Measurements from ENCODE around the gene TPD52L1.

Gene TPD52L1

DNA sequence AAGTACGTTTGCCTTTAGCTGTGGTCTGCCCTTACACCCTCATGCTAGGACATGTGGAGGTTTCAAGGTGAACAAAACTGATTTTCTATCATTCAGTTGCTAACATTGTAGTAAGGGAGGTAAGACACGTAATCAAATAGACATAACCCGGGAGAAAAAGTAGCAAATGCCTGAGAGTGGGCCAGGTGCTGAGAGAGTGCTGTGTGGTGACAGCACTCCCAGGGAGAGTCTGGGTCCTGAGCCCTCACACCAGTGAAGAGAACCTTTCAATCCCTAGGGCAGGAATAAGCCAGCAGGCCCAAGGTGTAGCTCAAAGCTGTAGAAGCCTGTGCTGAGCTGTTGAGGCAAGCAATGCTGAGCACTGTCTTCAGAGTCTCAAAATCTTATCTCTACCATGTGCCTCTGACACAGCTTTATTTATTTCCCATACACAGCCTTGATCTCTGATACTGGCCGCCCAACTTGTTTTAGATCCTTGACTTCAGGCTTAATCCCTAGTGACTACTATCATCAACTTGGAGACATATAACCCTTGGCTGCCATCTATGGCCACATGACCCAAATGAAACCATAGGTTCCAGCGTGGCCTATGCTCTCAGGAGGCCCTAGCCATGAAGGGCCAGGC lies 55.2 kb downstream of the TPD52L1 start:
- no peak for DNase-seq (ENCODE audit: low read depth in 2 of 2)

DNA sequence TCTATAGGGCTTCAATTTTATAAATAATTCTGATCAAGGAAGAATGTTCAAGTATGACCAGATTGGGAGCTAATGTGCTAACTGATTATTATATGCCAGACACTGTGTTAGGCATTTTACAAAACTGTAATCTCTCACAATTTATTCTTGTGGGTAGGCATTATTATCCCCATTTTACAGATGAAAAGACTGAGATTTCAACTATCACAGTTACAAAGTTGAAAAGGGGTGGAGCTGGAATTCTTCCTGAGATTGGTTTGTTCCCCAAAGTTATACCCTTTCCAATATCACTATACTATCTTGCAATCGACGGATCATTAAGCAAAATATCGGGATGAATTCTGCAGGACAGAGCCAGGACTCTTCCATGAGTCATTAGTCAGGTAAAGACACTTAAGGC lies 57.1 kb downstream of the TPD52L1 start:
- DNase-seq (ENCODE audit: low read depth in 2 of 2): no peak

DNA sequence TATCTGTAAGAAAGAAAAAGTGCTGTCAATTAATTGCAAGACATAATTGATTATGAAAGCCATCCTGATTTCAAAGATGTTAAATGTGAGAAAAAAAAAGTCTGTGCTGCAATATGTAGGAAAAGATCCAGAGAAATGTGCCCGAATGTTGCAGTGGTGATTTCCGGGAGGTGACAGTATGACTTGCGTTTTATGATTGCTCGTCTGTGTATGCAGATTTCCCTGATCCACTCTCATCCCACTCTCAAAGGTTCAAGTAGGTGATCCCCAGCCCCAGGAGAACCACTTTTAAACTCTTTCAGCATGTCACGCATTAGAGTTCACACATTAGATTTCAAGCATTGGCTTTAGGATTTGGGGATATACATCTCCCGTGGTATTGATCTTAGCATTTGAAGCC lies 57.8 kb downstream of the TPD52L1 start:
- DNase-seq (ENCODE audit: low read depth in 2 of 2): no peak

DNA sequence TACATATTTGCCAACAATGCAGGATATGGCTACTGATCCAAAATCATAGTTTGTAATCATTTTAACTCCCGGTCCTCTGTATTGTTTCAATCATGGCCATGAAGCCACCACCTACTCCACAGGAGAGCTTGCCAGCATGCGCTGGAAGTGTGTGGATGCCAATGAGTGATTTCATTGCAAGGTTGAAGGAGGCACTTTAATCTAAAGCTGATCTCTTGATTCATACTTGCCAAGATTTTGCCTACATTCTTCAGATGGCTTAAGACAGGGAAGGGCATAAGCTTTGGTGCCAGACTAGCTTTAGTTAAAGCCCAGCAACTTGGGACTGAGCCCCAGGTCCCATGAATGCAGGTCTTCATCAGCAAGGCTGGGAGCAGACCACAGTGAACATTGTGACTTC lies 58.8 kb downstream of the TPD52L1 start:
- no peak for DNase-seq (ENCODE audit: low read depth in 2 of 2)

DNA sequence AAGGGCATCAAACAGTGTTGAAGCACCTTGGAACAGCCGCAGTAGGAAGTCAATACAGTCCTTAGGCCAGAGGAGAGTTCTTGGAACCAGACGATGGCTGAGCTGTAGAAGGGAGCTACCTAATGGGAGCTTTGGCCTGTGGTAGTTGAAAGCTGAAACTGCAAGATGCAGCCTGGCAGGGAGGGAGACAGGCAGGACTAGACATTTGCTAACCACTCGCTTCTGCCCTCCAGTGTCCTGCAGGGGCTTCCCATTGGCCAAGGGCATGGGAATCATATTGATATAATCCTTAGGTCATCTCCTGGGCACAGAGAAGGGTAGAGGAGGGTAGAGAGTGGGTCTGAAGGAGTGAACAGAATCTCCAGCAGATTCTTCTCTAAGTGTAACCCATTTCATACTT lies 60.4 kb downstream of the TPD52L1 start:
- DNase-seq (ENCODE audit: low read depth in 2 of 2): no peak

DNA sequence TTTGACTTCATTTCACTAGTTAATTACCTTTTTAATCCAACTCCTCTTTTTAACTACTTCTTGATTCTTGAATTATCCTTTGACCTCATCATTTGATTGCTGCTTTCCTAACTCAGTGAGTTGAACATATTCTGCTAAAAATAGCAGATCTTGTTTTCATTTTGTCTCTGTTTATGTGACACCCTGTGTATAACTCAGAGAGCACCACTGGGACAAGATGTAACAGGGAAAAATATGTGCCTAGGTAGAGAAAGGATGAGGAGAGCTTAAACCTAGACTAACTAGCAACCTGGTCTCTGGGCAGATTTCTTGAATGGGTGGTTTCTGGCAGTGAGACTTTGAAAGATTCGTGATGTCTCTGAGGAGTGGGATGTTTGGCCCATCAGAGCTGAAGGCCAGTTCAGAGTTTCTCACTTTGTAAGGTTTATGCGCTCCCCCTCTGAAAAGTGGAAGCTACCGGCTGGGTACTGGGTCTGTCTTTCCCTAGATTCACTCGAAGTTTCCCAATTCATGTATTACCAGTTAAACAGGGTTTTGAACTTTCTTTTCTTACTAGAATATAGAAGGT lies 61.8 kb downstream of the TPD52L1 start:
- DNase-seq (ENCODE audit: low read depth in 2 of 2): no peak

DNA sequence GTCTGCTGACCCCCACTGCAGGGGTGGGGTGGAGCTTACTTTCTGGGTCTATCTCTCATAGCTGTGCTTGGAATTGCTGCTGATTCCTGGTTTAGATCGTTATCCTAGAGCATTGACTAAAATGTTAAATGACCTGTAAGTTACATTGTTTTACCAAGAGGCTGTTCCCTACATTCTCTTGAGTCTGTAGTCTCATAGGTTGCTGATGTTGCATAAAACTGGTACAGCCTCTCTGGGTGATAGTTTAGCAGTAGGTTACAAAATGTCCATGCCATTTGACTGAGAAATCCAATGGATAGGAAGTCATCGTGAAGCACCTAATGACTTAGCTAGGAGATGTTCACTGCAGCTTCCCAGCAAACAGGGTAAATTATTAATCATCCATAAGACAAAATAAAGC lies 62.4 kb downstream of the TPD52L1 start:
- no peak for DNase-seq (ENCODE audit: low read depth in 2 of 2)

DNA sequence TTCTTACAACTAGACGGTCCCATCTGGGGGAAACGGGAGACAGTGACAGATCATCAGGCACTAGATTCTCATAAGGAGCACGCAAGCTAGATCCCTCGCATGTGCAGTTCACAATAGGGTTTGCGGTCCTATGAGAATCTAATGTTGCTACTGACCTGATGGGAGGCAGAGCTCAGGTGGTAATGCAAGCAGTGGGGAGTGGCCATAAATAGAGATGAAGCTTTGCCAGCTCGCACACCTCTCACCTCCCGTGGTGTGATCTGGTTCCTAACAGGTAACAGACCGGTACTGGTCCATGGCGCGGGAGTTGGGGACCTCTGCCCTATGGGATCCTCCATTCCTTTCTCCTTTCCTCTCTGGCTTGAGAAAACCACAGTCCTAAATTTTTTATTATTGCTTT lies 63.8 kb downstream of the TPD52L1 start:
- DNase-seq (ENCODE audit: low read depth in 2 of 2): no peak

DNA sequence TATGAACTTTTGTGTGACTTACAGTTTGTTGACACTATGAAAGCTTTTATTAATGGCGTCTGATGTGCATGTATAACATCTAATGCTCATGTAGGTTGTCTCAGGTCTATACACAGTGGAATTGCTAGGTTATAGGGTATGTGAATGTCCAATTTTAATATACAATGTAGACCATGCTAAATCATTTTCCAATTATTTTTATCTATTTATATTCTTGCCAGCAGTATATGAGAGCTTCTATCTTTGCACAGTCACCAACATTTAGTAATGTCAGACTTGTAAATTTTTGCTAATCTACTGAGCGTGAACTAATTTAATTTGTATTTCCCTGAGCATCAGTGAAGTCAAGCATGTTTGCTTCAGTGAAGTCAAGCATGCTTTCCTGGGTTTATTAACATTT lies 64.4 kb downstream of the TPD52L1 start:
- no peak for DNase-seq (ENCODE audit: low read depth in 2 of 2)

DNA sequence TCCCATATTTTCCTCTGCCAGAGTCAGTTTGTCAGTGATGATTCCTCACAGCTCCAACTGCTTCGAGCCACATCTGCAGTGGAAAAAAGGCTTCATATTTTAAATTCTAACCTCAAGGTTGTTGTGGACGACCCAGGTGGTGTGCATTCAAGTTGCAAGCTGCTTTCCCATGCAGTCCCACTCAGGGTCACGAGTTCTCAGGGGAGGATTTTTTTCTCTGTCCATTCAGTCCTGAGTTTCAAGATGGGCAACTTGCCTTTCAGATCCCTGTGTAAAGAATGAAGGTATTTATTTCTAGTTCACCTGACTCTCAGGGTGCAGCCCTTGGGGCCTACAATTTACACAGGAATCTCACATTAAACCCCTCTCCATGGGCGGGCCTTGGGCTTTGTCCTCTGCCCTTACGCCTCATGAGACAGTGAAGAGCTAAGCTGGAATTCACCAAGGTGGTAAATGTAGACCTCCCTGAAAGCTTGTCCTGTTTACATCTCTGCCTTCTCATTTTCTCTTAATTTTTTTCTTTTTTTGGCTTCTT lies 65.9 kb downstream of the TPD52L1 start:
- no peak for DNase-seq (ENCODE audit: low read depth in 2 of 2)

DNA sequence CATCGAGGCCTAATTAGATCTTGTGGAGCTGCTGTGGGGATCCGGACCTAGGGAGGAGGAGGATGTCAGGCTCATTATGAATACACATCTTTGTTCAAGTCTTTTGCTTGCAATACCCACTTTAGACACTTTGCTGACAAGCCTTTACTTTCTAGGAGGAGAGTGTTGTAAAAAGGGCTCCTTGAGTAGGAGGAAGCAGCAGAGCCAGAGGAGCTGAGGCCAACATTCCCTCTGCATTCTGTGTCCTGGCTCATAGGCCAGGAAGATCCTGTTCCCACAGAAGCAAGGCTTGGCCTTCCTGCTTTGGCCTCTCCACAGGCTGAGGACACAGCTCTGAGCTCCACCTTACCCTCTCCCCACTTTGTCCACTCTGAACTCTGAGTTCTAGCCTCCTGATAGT lies 67.1 kb downstream of the TPD52L1 start:
- DNase-seq (ENCODE audit: low read depth in 2 of 2): no peak

DNA sequence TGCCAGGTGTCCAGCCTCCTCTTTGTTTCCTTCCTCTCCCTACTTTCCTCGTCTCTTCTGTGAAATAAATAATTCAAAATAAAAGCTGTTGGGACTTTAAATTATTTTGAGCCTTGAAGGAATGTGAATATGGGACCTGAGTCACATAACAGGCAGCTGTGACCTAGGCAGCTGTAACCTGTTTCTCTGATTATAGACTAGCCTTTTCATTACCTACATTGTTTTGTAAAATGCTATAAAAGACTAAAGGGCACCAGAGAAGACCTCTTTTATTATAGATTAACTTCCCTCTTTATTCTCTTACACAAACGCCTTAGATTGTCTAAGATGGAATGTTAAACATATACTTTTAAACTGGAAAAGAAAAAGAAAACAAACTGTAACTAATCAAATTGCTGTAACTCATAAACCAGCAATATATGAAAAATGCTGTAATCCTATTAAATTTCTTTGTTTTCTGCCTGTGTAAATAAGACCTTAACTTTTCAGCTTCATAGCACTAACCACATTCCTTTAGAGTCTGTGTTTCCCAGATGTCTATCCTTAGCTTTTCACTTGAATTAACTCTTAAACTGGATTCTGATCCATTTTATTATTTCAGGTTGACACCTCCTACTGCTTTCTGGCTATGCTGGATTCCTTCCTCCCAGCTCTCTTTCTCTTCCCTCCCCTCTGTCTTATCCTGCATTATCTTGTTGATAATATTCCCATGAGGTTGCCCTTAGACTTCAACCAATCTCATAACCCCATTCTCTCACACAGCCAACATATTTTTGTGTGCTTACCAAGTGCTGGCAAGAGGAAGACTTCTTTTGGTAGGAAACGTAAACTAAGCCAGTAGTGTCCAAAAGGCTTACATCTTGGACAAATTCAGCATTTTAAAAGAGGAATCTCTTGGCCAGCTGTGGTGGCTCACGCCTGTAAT lies 69.2 kb downstream of the TPD52L1 start:
- no peak for DNase-seq (ENCODE audit: low read depth in 2 of 2)

DNA sequence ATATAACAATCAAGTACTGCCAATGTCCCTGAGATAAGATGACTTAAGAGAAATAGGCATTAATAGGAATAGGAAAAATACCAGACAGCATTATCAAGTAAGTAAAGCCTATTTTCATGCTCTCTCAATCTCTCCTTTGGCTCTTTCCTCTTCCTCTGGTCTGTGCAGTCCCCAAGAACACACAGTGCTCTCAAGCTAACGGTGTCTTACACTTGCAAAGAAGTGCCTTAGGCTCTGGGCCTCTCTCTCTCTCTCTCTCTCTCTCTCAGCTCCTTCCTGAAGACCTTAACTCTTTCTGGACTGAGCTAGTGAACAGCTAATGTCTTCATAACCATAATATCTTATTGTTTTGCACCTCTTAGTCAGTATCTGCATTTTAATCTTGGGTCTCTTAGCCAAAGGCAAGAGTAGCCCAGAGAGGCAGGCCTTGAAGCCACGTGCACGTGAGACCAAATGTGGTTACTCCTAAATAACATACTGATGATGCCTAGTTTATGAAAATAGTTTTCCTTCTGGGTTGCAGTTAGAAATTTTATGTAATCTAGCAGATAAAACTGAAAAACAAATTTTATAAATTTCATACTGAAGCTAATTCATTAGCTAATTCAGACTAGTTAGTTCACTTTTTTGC lies 70.8 kb downstream of the TPD52L1 start:
- no peak for DNase-seq (ENCODE audit: low read depth in 2 of 2)

DNA sequence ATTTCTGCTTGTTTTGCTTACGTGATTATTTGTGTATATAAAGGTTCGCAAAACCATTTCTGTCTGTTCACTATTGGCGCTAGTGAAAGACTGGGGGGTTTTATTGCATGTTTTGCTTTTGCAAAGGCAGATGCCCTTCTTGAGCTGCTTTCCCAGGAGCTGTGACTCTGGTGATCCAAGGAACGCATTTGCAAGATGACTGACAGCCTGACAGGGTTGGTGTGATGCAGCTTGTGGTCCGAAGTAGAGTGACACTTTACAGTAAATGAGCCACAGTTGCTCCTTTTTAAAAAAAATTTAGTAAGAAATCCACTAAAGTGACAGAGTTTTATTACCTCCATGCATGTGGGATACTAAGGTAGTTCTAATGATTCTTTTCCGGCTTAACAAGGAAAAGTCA lies 73.7 kb downstream of the TPD52L1 start:
- DNase-seq (ENCODE audit: low read depth in 2 of 2): no peak

DNA sequence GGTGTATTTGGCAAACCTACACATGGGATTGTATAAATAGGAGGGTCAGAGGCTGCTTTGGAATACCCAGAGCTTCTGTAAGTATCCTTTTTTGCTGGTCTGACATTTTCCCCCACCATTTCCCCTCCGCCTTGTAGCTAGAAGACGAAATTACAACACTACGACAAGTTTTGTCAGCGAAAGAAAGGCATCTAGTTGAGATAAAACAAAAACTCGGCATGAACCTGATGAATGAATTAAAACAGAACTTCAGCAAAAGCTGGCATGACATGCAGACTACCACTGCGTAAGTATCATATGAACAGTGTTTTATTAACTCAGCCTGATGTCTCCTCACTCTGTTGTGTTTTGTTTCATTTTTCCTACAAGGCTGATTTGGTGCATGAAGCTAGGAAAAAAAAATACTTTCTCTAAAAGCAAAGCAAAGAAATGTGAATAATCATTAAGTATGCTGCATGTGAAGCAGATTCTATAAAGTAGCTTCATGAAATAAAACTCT lies 75.5 kb downstream of the TPD52L1 start:
- DNase-seq (ENCODE audit: low read depth in 2 of 2): no peak

DNA sequence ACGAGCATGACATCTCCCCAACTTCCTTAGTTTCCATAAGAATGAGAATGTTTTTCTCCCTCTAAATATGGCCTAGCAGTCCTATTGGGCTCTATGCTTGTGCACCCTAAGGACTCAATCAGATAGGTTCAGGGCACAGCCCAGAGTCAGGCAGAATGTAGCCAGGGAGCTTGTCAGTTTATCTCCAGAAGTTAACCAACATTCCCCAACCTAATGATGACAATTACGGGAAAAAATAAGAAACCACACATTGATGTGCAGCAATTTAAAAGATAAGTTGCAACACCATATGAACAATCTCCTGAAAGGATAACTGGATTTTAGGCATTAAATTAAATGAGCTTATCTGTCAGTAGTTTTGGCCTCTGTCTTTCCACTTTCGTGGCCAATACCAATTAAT lies 77.1 kb downstream of the TPD52L1 start:
- DNase-seq (ENCODE audit: low read depth in 2 of 2): no peak

DNA sequence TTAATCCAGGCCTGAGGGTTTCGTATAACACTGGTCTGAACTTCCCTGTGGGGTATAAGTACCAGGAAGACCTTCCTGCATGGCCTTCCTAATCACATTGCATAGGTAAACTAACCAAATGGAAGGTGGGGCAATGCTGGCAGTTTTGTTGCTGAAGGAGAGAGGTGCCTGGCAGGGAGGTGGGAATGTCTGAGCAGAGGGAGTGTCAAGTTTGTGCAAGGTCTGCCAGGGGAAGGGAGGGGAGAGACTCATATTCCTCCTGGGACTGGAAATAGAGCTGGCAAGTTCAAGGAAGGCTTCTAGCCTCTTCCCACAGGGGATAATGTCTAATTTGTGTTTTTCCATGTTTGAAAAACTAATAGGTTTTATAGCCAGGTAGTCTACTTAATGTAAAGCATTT lies 77.6 kb downstream of the TPD52L1 start:
- no peak for DNase-seq (ENCODE audit: low read depth in 2 of 2)

DNA sequence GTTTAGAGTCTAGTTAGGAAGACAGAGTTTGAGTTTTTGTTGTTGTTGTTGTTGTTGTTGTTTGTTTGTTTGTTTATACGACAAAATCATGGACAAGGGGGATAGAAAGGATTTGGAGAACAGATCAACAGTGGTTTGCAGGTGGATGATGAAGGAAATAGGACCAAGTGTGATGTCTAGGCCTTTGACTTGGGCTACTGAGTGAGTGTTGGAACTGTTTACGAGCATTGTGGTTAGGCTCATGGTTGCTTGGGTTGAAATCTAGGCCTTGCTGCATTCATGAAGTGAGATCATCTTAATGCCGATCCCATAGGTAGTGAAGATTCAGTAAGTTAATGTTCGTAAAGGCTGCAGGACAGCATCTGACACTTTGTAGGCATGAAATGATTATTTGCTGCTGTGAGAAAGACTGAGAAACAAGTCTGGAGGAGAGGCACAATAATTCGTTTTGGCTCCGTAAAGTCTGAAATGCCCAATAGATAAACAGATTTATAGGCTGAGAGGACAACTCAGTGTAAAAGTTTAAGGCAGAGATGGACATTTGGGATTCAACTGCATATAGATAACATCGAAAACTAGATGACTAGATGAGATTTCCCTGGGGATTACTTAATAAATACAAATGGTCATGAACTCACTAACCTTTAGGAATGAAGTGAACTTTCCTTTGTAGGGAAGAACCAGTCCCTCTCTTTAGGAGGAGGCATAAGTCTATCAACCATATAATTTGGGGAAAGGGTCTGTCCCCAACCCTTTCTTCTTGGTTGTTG lies 78.2 kb downstream of the TPD52L1 start:
- DNase-seq (ENCODE audit: low read depth in 2 of 2): no peak

DNA sequence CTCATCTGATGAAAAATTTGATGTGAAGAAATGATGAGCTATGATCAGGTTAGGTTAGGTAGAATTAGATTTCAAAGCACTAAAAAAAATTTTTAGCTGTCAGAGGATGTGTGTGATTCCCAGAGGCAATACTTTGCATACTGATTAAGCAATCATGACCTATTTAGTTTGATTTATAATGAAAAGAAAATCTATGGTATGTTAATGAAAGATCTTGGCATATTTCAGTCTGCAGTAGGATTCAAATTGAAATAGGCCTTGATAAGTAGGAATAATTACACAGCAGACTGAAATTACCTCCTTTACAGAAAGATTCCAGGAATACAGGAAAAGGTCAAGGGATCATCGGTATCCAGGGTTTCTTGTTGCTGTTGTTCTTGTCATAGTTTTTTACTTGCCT lies 78.9 kb downstream of the TPD52L1 start:
- peak; percentile 63 to 68 for DNase-seq (ENCODE audit: low read depth in 2 of 2)

DNA sequence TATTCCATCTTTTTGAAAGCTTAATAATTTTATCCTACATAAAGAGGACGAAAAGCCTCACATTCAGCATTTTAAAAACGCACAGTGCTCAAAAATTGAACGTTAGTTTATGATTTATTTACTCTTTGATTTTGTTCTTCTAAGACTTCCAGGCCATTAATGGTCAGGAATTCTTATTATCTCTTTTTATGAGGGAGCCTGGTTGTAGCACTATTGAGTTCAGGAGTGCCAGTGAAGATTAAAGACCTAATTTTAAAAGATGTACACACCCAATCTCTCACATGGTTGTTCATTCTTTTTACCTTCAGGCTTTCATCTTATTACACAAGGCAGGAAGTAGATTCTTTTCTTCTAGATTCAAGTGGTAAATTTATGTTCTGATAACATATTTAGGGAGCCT lies 79.6 kb downstream of the TPD52L1 start:
- DNase-seq (ENCODE audit: low read depth in 2 of 2): no peak

DNA sequence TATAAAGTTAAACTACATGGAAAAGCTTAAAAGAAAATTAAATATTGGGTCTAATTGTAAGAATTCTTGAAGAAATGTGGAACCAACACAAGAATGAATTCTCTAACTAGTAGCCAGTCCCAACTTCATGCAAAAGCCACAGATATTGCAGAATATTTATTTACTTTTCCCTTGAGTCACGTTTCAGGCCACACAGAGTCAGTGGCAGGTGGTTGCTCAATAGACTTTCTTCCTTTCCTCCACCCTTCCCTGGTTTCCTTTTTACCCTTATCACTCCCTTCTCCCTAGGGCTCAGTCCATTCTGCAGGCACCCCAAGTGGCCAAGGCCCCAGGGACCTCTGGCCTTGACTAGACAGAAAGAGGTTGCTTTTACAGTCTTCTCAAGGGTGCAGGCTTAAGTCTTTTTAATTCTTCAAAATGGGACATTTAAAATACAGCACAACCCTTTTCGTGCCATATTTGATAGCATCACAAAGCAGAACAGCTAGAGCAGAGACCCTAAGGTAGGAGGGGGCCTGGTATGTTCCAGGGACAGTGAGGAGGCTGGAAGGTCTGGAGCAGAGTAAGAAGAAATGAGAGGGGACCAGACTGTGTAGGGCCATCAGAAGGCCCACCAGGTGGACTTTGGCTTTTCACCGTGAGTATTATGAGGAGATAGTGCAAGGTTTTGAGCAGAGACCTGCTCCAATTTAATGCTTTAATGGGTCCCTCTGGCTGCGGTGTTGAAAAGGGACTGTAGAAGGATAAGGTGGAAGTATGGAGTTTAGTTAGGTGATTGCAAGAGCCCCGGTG lies 83.2 kb downstream of the TPD52L1 start:
- no peak for DNase-seq (ENCODE audit: low read depth in 2 of 2)

Measured in fibroblast of skin of left biceps (primary cell).